Myometrial cell (primary cell): ENCODE data around the gene CYSLTR1. TPM values are rescaled to one million over a fixed set of nuclear protein-coding genes. Genes with fewer than 3 reads are reported as not detected.

Experiments used
- total RNA-seq: library from RNA; depleted of rRNA; stranded (reverse); fragments of >200 nt; gene quantifications from 2 replicates; pipeline ENCODE4 v1.2.3, GENCODE V29; 2015

CYSLTR1 gene, protein sequence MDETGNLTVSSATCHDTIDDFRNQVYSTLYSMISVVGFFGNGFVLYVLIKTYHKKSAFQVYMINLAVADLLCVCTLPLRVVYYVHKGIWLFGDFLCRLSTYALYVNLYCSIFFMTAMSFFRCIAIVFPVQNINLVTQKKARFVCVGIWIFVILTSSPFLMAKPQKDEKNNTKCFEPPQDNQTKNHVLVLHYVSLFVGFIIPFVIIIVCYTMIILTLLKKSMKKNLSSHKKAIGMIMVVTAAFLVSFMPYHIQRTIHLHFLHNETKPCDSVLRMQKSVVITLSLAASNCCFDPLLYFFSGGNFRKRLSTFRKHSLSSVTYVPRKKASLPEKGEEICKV
- total RNA-seq = not detected in 2 replicates

DNA sequence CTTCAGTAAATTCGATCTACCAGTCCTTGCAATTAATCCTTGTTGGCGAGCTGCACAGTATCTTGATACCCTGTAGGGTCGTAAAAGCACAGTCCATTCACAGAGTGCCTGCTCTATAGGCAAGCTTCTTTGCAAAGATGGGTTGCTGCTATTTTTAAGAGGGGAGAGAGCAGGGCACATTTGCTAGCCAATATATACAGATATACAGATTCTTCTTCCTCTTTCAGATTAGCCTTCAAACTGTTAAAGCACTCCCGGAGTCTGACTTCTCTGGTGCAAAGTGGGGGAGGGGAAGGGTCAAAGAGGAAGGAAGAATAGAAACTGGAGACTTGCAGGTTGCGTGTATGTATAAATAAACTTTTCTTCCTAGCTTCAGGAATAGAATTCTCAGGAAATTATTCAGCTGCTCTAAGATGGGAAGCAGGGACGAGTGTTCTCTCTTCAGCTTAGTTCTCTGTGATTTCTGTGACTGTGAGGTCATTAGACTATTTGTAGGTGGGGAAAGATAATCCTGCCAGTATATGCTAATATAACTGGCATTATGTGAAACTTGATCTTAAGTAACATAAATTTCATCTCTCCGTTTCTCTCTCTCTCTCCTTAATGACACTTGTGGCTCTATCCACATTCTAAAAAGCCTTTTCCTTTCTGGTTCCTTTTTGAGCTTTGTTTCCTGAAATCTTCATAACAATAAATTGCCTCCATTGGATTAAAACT lies at the start of gene CYSLTR1:
Gene CYSLTR1 (minus strand): TSS at position 242 of the 717 bp plus-strand sequence. CDS start 53,865 bp downstream, outside the sequence.

Other genes starting within 250 kb of the CYSLTR1 start
- 338 and 353 TPM in 2 replicates for gene PGK1, start 223.4 kb downstream of the CYSLTR1 start, total RNA-seq
- gene TAF9B, start 188.0 kb downstream of the CYSLTR1 start, total RNA-seq = 42.4 and 48.9 TPM in 2 replicates